Kidney tubule cell (primary cell): ENCODE measurements around the gene PANX2.
"Not testable (repeated sequence)": the region's sequence is repeated elsewhere in the genome, so short reads cannot be mapped to it uniquely, and the experiment has no call there.

Experiments
- DNase-seq: peaks from one replicate; pipeline ENCODE4 v3.0.0-alpha.2; 2018; ENCODE audit warnings: low spot score

The PANX2 gene

DNA sequence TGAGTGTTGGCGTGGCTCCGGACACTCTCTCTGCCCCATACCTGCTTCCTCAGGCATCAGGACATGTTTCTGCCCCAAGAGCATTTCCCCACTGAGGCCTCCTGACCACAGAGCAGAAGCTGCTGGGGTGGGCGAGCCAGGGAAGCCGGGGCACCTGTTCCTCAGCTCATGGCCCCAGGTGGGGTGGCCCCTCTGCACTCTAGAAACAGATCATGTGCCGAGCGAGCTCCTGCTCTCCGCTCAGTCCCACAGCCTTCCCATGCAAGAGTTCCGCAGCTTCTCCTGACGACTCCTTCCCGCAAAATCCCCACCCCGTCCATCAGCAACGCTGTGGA is 22.4 kb upstream of the PANX2 start:
- DNase-seq, result no peak

DNA sequence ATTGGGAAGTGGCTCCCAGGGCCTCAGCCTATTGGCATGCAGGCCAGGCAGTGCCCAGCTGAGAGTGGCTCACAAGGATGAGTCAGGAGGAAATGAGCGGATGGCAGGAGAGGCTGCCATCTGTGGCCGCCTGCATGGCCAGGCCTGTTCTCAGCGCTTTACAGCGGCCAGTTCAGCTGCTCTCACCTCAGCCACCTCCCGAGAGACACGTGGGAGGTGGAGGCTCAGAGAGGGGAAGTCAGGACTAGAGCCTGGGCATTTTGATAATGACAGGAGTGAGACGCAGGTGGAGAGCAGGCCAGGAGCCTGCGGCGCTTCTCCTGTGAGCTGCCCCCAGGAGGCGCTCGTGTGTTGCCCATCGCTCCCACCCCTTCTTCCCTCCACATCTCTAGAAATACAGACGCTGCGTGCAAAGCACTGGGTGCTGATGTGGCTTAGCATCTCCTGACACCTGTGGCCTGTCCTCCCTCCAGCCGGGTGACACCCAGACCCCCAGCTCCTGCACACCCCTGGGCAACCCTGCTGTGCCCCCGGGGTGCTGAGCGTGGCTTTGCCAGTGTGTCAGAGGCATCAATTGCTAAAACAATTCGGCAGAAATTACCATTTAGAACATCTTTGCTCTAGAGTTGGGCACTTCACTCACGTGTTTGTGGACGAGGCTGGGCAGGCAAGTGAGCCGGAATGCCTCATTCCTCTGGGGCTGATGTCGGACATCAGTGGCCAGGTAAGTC is 21.4 kb upstream of the PANX2 start:
- DNase-seq, result peak; percentile 91

GRCh38 chr22:50150161-50151129 is 20.1 kb upstream of the PANX2 start:
- peak; percentile 59 for DNase-seq

- no peak for DNase-seq
Observed at GRCh38 chr22:50151571-50152537, 18.7 kb upstream of the PANX2 start.

DNA sequence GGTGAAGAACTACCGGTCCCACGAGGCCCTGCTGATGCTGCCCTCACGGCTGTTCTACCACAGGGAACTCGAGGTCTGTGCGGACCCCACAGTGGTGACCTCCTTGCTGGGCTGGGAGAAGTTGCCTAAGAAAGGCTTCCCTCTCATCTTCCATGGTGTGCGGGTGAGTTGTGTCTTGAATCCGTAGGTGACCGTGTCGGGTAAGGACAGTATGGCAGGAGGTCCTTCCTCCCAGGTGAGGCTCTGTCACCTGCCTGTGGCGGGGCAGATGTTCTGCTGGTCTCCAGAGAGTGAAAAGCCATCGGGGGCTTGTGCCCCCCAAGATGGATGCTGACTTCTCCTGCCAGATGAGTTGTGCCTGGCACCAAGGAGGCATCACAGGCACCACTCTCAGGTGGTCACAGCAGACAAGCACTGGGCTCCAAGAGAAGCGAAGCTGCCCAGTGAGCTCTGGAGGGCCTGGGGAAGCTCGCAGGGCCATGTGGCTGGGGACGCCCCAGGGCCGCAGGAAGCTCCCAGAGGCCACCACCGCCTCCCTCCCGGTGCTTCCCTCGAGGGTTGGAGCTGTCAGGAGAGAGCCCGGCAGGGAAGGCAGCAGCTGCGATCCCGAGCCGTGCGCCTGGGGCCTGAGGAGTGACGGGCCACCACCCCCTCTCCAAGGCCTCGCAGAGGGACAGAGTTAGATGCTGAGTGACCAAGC is 17.3 kb upstream of the PANX2 start:
- no peak for DNase-seq

- no peak for DNase-seq
Observed at GRCh38 chr22:50153756-50154140, 16.8 kb upstream of the PANX2 start.

DNA sequence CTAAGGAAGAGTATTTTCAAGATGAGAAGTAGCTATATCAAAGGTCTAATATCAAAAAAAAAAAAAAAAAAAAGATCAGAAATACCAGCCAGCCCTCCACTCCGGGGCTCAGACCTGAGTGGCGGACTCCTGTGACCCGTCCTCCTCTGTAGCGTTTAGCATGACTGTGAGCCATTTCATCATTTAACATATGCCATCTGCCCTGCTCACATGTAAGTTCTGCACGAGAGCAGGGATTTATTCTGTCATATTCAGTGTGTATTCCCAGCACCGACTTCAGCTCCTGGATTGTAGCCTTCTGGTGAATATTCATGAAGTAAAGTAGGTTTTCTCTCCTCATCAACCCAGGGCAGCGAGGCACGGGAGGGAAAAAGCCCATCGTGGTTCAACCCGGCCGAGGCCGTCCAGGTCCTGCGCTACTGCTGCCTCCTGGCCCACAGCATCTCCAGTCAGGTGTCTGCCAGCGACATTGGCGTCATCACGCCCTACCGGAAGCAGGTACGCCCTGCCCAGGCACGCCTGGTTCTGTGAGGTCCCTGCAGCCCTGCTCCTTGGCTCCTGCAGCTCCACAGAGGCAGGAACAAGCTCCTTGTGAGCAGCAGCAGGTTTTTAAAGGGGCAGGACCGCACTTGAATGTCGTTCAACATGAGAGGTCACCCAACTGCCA is 12.7 kb upstream of the PANX2 start:
- peak; percentile 54 for DNase-seq

DNA sequence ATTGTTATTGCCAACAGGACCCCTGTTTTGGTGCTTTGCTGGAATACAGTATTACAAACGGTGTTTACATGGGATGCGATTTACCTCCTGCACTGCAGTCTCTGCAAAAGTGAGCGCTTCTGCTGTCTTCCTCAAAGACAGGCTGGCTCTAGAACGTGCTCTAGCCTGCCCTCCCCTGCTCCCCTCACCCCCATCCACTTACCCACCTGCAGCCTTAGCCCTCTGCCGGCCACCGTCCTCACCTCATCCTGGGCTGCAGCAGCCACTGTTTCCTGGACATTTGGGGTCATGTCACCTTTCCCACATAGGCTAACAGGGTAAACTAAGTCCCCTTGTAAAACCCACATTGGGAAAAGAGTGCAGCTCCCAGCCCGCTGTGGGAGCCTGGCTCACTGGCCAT is 9.6 kb upstream of the PANX2 start:
- no peak for DNase-seq

GRCh38 chr22:50161508-50162390 is 8.8 kb upstream of the PANX2 start:
- no peak for DNase-seq

- DNase-seq, result no peak
Observed at GRCh38 chr22:50162391-50162956, 8.1 kb upstream of the PANX2 start.

- no peak for DNase-seq
Observed at GRCh38 chr22:50165436-50166123, 5.0 kb upstream of the PANX2 start.

DNA sequence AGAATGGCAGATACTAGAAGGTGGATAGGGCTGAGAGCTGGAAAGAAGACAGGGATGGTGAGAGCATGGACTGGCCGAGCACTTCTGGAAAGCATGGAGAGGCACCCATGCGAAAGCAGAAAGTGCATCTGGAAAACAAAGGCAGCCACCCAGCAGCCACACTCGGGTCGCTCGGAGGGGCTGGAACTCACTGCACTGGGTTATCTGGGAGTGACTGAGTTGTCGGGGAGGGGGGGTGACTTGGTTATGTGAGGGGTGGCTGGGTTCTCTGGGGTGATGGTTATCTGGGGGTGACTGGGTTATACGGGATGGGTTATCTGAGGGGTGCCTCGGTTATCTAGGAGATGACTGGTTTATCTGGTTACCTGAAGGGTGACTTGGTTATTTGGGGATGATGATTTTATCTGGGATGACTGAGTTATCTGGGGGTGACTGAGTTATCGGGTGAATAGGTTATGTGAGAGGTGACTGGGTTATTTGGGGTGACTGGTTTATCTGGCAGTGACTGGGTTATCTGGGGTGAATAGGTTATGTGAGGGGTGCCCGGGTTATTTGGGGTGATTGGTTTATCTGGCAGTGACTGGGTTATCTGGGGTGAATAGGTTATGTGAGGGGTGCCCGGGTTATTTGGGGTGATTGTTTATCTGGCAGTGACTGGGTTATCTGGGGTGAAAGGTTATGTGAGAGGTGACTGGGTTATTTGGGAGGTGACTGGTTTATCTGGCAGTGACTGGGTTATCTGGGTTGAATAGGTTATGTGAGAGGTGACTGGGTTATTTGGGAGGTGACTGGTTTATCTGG is 2.6 kb upstream of the PANX2 start:
- DNase-seq, result no peak

GRCh38 chr22:50168490-50169180 is 1.9 kb upstream of the PANX2 start:
- DNase-seq, result not testable (repeated sequence)

- DNase-seq, result no peak
Observed at GRCh38 chr22:50169181-50169759, 1.3 kb upstream of the PANX2 start.

DNA sequence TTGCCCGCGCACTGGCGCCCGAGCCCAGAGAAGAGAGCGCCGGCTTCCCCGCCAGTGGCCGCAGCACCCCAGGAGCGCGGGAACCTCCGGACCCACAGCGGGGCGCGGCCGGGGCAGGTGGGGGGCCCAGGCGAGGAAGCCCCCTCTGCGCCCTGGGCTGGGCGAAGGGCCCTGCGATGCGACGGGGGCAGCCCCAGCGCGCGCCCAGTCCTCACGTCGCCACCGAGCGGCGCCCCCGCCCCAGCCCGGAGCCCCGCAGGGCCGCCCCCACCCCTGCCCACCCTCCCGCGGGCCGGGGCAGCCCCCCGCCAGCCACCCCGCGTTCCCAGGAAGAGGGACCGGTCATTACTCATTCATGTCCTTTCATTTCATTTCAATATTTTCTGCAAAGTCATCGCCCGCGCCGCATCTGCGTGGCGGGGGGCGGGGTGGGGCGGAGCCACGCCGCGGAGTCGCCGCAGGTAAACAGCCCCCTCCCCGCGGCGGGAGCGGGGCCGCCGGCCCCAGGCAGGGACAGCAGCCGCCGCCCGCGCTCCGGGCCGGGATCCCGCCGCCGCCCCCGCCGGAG is 673 bp upstream of the PANX2 start:
- DNase-seq, result no peak

- DNase-seq, result no peak
Observed at GRCh38 chr22:50171319-50171964, 911 bp downstream of the PANX2 start.
